Dendritic cell treated with granulocyte-macrophage colony-stimulating factor and Interleukin-4, amounts not matched to agents 40 ng/mL and 50 ng/mL, for 4 days (primary cell): ENCODE results near the gene S100PBP.

Experiments
- H3K27ac Mint-ChIP-seq: one replicate; pipeline ENCODE4 v1.8.0; 2022; ENCODE audit warnings: mild to moderate bottlenecking, mixed read lengths
- H3K27me3 Mint-ChIP-seq: one replicate; pipeline ENCODE4 v1.8.0; 2022; ENCODE audit warnings: mild to moderate bottlenecking, mixed read lengths
- H3K36me3 Mint-ChIP-seq: one replicate; pipeline ENCODE4 v1.8.0; 2022; ENCODE audit warnings: low read depth, mixed read lengths
- H3K4me1 Mint-ChIP-seq: one replicate; pipeline ENCODE4 v1.8.0; 2022; ENCODE audit warnings: low read depth, mixed read lengths
- H3K4me3 Mint-ChIP-seq: one replicate; pipeline ENCODE4 v1.8.0; 2022; ENCODE audit warnings: mild to moderate bottlenecking, moderate library complexity, mixed read lengths
- H3K9me3 Mint-ChIP-seq: one replicate; pipeline ENCODE4 v1.8.0; 2022; ENCODE audit warnings: mixed read lengths
- intact Hi-C: fragments of 100-400 bp; cut with micrococcal nuclease; formaldehyde crosslinking; loops from one replicate; pipeline ENCODE4 v1.15.0; 2022

The S100PBP gene

DNA sequence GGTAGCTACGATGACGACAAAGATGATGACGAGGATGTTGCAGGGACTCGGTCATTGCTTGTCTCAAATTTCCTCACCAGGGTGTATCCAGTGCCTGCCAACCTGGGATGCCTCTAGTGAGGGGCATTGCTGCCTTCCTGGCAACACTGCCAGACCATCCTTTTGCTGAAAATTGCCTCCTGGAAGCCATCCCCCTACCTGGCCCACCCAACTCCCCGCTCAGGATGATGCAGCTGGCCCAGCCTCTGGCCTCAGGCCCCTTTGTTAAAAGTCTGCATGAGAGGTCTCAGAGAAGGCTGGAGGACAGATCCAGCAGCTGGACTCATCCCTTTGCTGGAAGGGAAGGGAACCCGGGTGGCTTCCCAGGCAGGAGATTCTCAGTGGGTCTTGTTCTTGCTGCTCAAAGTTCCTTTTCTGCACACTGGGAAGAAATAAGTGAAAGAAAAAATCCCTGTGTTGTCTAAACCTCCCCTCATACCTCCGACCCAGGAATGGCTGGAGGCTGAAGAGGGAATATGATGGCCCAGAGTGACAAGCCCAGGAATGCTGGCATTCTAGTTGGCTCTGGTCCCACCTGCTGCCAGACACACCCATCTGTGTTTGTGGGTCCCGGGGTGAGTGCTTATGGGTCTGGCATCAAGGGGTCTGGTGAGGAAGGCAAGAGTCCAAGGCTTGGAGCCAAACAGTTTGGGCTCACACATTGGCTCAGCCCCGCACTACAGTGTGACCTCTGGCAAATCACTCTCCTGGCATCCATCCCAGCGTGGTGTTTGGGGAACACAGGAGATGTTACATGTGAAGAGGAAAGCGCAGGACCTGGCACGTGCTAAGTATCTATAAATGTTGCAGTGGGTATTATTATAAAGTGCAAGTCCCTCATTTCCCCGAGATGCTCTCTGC, 60.0 kb downstream of the S100PBP start:
- Mint-ChIP-seq H3K36me3 (no peaks in the 10 kb centered on the region), H3K9me3 (no peaks in the 10 kb centered on the region)
- intact Hi-C loops, result loop anchor here (1.0 kb wide), 1 partner anchor 209 kb away; no protein-coding TSS in a partner anchor

DNA sequence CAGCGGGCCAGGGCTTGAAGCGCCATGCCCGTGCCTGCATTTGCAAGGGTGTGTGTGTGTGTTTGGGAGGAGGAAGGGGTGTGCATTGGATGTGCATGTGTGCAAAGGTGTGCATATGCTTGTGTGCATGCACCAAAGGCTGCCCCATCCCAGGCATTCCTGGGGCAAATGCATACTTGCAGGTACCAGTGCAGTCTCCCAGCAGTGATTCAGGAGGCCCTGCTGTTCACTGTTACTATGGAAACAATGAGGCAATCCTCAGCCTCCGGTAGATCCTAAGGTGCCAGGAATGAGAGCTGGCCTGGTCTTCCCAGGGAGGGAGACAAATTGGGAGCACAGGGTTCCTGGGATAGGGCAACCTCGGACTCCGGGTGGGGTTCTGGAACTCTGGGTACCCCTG, 60.7 kb downstream of the S100PBP start:
- peaks cover 70% of the 10 kb centered on the region for H3K27me3 Mint-ChIP-seq
- no peaks in the 10 kb centered on the region for H3K36me3 Mint-ChIP-seq
- no peaks in the 10 kb centered on the region for H3K9me3 Mint-ChIP-seq
- H3K27ac Mint-ChIP-seq, result no peak overlapping the region
- H3K4me1 Mint-ChIP-seq, result peaks cover 28% of the 10 kb centered on the region
- intact Hi-C loops, result no loop called here
- no peak overlapping the region for H3K4me3 Mint-ChIP-seq

More for the DNA sequence above, 60.0 kb downstream of the S100PBP start:
- H3K27me3 Mint-ChIP-seq, result peaks cover 71% of the 10 kb centered on the region
- H3K4me3 Mint-ChIP-seq, result no peak overlapping the region
- H3K4me1 Mint-ChIP-seq, result peaks cover 28% of the 10 kb centered on the region
- H3K27ac Mint-ChIP-seq, result no peak overlapping the region

DNA sequence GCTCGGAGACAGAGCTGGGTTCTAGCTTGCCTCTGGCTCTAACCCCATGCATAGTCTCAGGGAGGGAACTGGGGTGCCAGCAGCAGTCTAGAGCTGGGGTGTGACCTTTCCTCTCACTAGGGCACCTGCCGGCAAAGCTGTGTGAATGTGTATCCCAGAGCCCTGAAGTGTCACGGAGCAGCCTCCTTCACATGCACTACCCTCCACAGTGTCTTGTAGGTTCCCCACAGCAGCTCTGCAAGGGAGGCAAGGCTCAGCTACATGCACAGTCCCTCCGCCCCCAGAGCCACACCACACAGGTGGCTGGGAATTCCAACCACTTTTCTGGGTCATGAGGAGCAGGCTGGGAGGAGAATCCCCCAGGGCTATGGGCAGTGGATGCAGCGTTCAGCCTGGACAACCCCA, 61.2 kb downstream of the S100PBP start:
- no peaks in the 10 kb centered on the region for H3K36me3 Mint-ChIP-seq
- intact Hi-C loops, result no loop called here
- no peaks in the 10 kb centered on the region for H3K9me3 Mint-ChIP-seq
- H3K4me1 Mint-ChIP-seq, result peaks cover 28% of the 10 kb centered on the region
- H3K27ac Mint-ChIP-seq, result no peak overlapping the region
- H3K27me3 Mint-ChIP-seq, result peaks cover 72% of the 10 kb centered on the region
- H3K4me3 Mint-ChIP-seq, result no peak overlapping the region

DNA sequence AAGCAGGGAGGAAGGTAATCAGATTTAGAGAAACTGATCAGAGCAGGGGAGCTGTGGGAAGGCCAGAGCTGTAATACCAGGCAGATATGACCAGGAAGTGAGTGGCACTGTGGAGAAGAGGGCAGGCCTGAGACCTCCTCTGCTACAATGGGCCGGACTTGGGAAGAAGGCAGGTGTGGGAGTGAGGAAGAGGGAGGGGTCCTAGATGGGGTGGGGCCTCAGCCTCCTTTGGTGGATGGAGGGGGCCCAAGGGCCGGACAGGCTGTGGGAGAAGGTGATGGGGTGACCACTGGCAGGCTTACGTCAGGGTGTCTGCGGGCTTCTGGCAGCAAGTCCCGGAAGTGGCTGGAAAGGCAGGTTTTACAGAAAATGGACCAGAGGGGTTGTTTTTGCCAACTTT, 63.8 kb downstream of the S100PBP start:
- Mint-ChIP-seq H3K36me3 (no peaks in the 10 kb centered on the region), H3K4me3 (no peak overlapping the region), H3K27me3 (peaks cover 75% of the 10 kb centered on the region), H3K4me1 (peaks cover 18% of the 10 kb centered on the region), H3K27ac (no peak overlapping the region), H3K9me3 (no peaks in the 10 kb centered on the region)
- intact Hi-C loops, result no loop called here

DNA sequence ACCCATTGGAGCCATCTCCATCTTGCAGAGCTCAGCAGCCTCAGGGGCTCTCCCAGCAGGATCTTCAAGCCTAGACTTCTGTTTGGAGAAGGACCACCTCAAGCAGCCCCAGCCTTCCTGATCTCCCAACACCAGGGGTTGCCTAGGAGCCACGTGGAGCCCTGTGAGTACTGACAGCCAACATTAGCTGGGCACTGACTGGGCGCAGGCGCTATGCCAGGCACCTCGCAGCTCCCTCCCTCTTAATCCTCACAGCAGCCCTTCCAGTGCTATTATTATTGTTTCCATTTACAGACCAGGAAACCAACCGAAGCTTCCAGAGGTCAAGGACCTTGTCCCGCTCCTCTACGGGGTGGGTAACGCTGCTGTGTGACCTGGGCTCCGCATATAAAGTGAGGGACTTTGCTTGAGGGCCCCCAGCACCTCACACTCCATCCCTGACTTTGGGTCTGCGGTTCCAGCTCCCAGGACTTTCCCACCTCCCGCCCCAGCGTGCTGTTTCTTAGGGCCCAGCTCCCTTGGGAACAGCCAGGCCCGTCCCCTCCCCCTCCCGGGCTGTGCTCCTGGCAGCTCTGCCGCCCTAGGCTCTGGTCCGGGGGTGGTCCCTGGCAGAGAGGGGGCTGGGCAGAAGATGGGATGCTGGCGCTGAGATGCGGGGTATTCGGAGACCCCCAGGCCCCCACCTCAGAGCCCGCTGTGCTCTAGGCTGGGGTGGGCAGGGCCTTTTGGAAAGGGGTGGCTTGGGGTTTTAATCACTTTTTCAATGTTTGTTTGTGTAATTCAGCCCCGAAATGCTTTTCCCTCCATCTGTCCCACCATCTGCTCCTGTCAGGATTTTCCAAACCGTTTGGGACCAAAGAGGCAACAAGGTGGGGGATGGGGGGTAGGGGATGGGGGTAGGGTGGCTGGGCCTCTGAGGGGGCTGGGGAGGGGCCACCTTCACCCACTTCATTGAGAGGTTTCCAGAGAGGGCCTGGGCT, 64.7 kb downstream of the S100PBP start:
- Mint-ChIP-seq H3K27ac (no peak overlapping the region), H3K4me1 (peaks cover 12% of the 10 kb centered on the region), H3K4me3 (no peak overlapping the region), H3K27me3 (peaks cover 77% of the 10 kb centered on the region), H3K9me3 (no peaks in the 10 kb centered on the region), H3K36me3 (no peaks in the 10 kb centered on the region)
- intact Hi-C loops, result no loop called here

DNA sequence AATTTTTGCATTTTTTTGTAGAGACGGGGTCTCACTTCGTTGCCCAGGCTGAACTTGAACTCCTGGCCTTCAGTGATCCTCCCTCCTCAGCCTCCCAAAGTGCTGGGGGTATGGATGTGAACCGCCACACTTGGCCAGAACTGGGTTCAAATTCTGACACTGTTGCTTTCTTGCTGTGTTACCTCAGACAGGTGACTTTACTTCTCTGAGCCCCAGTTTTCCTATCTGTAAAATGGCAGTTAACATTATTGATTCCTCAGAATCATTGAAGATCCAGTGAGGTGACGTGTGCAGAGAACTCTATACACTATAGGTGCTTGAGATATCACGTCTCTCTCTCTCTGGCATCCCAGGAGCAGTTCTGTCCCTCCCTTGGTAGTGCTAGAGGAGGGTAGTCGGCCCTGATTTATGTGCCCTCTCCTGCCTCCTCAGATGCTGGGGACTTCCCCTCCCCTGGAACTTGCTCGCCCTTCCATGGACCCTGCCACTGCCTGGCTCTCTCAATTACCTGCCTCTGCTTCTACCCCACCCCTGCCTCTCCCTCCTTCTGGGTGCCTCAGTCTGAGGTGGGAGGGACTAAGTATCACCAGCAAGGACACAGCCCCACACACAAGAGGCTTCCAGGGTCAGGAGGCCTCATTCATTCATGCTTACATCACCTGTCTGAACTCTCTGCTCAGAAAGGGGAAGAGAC, 66.0 kb downstream of the S100PBP start:
- H3K27me3 Mint-ChIP-seq, result peaks cover 76% of the 10 kb centered on the region

DNA sequence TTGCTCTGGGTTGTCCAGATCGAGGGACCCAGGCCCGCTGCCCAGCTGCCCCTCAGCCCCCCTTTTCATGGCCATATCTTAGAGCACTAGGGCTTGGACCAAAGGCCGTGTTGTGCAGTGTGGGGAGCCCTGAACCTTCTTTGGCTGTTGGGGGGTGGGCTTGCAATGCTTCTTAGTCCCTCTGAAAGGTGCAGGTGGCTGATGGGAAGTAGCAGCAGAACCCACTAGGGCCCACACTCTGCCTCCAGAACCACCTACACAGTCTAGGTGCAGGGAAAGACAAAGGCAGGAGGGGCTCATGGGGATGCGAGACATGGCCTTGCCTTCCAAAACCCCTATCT, 66.5 kb downstream of the S100PBP start:
- H3K27me3 Mint-ChIP-seq, result peaks cover 80% of the 10 kb centered on the region
- intact Hi-C loops, result no loop called here
- no peak overlapping the region for H3K4me3 Mint-ChIP-seq
- H3K36me3 Mint-ChIP-seq, result no peaks in the 10 kb centered on the region
- H3K4me1 Mint-ChIP-seq, result peaks cover 12% of the 10 kb centered on the region
- no peaks in the 10 kb centered on the region for H3K9me3 Mint-ChIP-seq
- H3K27ac Mint-ChIP-seq, result no peak overlapping the region

More for the DNA sequence above, 66.0 kb downstream of the S100PBP start:
- Mint-ChIP-seq H3K27ac (no peak overlapping the region), H3K36me3 (no peaks in the 10 kb centered on the region), H3K4me3 (no peak overlapping the region), H3K9me3 (no peaks in the 10 kb centered on the region), H3K4me1 (peaks cover 12% of the 10 kb centered on the region)
- intact Hi-C loops, result no loop called here

DNA sequence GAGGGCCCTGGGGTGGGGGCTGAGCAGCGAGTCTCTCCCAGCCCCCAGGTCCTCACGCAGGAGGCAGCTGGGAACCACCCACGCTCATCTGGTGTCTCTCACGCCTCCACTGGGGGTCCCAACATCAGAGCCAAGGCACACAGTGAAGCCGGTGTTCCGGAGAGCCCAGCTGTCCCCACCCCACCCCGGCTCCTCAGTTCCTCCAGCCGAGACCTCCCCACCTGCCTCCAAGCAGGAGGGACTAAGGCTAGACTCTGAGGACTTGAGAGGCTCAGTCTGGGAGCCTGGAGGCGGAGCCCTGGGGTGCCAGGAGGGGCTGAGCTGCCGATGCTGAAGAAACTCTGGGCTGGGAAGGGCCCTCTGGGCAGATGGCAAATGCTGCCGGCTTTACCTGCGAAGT, 67.3 kb downstream of the S100PBP start:
- Mint-ChIP-seq H3K4me3 (no peak overlapping the region), H3K27ac (no peak overlapping the region), H3K9me3 (no peaks in the 10 kb centered on the region), H3K4me1 (peaks cover 12% of the 10 kb centered on the region), H3K27me3 (peaks cover 83% of the 10 kb centered on the region), H3K36me3 (no peaks in the 10 kb centered on the region)
- intact Hi-C loops, result no loop called here

DNA sequence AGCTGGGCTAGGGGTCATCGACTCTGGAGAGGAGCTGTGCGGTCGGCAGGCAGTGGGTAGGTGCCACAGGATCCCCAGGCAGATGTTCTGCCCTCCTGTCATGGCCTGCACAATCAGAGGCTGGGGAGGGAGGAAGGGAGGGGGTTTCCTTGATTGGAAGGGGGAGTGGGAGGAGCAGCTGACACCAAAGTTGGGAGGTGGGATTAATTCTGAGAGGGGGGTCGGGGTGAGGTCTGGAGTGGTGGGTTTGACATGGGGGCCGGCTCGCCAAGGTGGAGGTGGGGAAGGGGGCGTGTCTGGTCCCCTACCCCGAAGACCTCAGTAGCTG, 68.2 kb downstream of the S100PBP start:
- Mint-ChIP-seq H3K4me1 (peaks cover 12% of the 10 kb centered on the region), H3K4me3 (no peak overlapping the region)
- intact Hi-C loops, result no loop called here

DNA sequence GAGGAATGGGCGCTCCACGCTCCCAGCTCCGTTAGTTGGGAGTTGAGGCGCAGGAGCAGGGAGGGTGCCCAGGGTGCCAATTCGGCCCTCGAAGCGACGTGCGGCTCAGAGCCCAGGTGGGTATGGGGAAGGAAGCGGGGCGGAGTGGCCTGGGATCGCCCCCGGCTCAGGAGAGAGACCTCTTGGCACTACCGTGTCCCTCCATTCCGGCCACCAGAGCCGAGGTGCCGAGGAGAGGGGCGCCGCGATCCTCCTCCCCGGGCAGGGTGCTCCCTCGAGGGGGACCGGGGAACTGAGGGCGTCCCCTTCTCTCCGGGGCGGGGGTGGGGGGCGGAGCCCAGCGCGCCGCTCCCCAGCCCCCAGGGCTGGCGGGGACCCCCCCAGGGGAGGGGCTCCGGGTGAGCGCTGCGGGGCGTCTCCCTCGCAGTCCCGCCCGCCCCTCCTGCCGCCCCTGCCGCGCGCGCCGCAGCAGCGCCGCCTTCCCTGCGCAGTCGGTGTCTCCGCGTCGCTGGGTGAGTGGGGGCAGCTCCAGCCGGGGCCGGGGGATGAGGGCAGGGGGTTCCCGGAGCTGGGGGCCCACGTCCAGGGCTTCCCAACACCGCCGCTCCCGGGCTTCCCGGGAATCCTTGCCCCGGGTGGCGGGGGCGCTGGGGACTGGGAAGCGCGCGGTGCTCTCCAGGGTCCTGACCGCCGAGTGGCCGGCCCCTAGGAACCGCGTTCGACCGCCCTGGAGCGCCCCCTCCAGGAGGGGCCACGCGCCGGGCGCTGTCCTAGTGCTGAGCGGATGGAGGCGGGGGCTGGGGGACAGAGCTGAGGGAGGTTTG, 68.8 kb downstream of the S100PBP start, which contains the start of gene HPCA:
Gene HPCA, plus strand, starts transcription at position 488 of the 824 bp plus-strand sequence. CDS start 2,408 bp downstream, outside the sequence.
- no peak within 1 kb of the TSS for H3K4me3 Mint-ChIP-seq
- intact Hi-C loops, result no loop called here
- H3K27me3 Mint-ChIP-seq, result peaks cover 91% of the 10 kb centered on the region
- no peaks in the 10 kb centered on the region for H3K36me3 Mint-ChIP-seq
- H3K27ac Mint-ChIP-seq, result no peak within 1 kb of the TSS
- H3K9me3 Mint-ChIP-seq, result no peaks in the 10 kb centered on the region
- peaks cover 8% of the 10 kb centered on the region for H3K4me1 Mint-ChIP-seq

More for the DNA sequence above, 68.2 kb downstream of the S100PBP start:
- Mint-ChIP-seq H3K27ac (no peak overlapping the region), H3K9me3 (no peaks in the 10 kb centered on the region), H3K27me3 (peaks cover 91% of the 10 kb centered on the region), H3K36me3 (no peaks in the 10 kb centered on the region)

DNA sequence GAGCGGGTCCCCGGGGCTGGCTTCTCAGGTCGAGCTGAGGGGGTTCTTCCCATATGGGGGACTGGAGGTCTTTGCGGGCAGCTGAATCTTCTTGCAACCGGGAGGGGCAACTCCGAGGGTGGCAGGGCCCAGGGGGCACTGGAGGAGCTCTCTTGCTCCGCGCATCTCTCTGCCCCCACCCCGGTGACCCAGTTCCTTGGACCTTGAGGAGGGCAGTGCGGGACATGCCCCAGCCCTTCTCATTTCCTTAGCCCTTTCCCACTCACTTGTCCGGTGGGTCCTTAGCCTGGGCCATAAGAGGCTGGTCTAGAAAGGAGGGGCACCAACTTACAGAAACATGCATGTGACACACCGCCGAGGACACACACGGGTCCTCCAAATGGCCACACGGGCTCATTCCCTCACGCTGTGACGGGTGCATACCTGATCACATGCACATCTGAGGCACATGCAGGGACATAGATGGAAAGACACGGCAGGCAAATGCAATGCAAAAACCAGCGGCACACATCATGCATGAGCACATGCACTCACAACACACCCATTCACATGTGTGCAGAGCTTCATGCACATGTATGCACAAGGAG, 69.5 kb downstream of the S100PBP start:
- Mint-ChIP-seq H3K4me1 (peaks cover 7% of the 10 kb centered on the region), H3K27me3 (peaks cover 92% of the 10 kb centered on the region), H3K36me3 (no peaks in the 10 kb centered on the region), H3K27ac (no peak overlapping the region), H3K4me3 (no peak overlapping the region), H3K9me3 (no peaks in the 10 kb centered on the region)
- intact Hi-C loops, result no loop called here

DNA sequence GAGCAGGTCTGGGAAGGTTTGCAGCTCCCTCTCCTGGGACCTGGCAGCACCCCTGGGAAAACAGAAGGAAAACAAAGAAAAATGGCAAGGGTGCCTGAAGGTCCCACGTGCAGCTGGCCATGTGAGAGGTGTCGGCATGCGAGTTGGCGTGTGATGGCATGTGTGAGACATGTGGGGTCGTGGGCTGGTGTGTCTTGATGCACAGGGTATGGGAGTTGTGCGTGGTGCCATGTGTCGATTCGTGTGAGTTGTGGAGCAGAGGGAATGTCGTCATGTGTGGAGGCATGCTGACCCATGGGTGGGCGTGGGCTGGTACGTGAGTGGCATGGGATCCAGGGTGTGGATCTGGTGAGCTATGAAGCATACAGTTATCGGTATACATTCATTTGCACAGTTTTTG, 70.2 kb downstream of the S100PBP start:
- intact Hi-C loops, result no loop called here
- peaks cover 13% of the 10 kb centered on the region for H3K4me1 Mint-ChIP-seq
- no peaks in the 10 kb centered on the region for H3K9me3 Mint-ChIP-seq
- H3K27ac Mint-ChIP-seq, result no peak overlapping the region
- no peaks in the 10 kb centered on the region for H3K36me3 Mint-ChIP-seq
- no peak overlapping the region for H3K4me3 Mint-ChIP-seq
- H3K27me3 Mint-ChIP-seq, result peaks cover 93% of the 10 kb centered on the region

DNA sequence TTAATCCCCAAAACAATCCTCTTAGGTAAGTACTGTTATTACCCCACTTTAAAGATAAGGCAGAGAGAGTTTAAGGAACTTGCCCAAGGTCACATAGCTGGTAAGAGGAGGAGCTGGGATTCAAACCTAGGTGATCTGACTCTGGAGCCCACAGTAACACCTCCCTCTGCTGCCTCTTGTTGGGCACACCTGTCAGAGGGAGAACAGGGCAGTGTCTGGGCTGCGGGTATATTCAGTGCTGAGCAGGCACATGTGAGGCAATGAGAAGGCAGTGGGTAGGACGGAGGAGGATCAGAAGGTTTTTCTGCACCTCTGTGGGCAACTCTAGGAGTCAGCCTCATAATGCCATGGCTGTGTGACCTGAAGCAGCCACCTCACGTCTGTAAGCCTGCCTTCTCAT, 70.7 kb downstream of the S100PBP start:
- H3K36me3 Mint-ChIP-seq, result no peaks in the 10 kb centered on the region
- no peak overlapping the region for H3K27ac Mint-ChIP-seq
- H3K4me3 Mint-ChIP-seq, result no peak overlapping the region
- peaks cover 16% of the 10 kb centered on the region for H3K4me1 Mint-ChIP-seq
- peaks cover 92% of the 10 kb centered on the region for H3K27me3 Mint-ChIP-seq
- H3K9me3 Mint-ChIP-seq, result no peaks in the 10 kb centered on the region
- intact Hi-C loops, result no loop called here
